Measurements from ENCODE around the gene ZNF407. TPM values are rescaled to one million over a fixed set of nuclear protein-coding genes. Genes with fewer than 3 reads are reported as not detected.

The ZNF407 gene
- polyA plus RNA-seq, 3 donors: 2.2 to 3.0 (median 2.4) TPM

DNA sequence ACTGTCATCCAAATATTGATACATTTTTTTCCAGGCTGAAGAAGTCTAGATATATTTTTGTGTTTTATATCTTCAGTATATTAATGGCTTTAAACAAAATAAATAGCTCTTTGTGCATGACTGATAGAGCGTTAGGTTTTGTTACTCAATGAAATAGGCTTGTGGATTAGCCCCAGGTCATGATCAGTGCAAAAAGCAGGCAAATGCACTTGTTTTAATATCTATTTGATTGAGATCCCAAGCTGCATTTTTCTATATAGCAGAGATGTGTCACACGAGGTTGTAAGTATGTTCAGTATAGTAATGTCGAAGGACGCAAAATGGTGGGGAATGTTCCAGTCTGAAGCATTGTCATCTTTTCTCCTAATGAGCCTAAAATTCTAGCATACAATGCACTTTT is 198.5 kb downstream of the ZNF407 start:
- 91 to 93% (median 93%) methylated on average over 4 of the region's 4 CpGs for WGBS, 3 donors

DNA sequence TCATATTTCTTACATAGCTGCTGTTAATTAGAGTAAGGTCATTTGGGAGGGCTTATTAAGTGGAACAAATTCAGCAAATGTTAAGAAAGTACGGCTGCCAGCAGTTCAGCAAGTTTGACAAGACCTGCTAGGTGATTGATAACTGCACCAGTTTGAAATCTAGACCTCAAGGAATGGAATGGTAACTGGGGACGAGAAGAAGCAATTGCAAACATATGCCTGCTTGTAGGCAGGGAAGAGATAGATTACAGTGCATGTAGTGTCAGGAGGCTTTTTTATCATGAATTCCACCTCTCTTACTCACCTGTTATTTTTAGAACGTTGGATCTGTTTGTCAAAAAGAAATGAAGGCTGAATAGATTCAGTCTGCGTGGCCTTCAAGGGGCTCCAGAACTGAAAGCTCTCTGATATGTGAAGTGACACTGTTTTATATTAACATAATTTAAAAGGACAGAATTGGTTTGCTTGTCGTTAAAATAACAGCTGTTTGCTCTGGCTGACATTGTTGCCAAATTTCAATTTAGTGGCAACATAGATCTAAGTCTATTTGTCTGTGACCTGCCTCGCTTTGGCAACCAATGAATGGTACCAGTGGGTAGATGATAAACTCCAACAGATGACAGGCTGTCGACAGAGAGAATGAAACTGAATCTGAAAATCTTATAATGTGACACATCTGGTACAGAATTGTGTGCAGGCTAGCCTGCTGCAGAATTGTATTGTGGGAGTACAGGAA is 199.3 kb downstream of the ZNF407 start:
- H3K27ac ChIP-seq (ENCODE audit: low read depth, low read length): no peak overlapping the region
- WGBS, 3 donors: 25 to 63% (median 59%) methylated on average over 7 of the region's 7 CpGs

More for the DNA sequence above, 198.5 kb downstream of the ZNF407 start:
- no peak overlapping the region for H3K27ac ChIP-seq (ENCODE audit: low read depth, low read length)

DNA sequence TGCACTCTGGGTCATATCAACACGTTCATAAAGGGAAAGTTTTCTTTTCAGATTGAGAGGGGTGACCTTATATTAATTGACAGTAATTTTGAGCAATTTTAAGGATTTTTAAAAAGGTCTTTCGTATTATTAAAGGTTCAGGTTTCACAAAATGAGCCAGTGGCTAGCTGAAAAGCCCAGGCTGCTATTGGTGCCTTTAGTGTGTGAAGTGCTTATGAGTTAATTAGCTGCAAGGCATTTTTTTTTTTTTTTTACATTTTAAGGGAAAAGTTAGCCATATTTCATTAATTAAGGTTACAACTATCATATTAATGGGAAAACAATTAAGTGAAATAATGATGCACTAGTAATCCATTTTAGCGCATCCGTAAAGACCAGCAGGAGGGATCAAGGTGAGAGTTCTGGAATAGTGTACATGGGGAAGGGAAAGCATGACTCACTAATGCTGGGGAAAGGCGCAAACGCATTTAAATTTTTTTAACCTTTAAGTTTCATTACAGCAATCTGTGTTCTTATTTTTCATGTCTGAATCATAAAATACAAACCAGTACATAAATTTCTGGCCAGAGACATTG is 200.0 kb downstream of the ZNF407 start:
- no peak overlapping the region for H3K27ac ChIP-seq (ENCODE audit: low read depth, low read length)
- WGBS, 3 donors: 76 to 83% (median 83%) methylated on average over 6 of the region's 6 CpGs

DNA sequence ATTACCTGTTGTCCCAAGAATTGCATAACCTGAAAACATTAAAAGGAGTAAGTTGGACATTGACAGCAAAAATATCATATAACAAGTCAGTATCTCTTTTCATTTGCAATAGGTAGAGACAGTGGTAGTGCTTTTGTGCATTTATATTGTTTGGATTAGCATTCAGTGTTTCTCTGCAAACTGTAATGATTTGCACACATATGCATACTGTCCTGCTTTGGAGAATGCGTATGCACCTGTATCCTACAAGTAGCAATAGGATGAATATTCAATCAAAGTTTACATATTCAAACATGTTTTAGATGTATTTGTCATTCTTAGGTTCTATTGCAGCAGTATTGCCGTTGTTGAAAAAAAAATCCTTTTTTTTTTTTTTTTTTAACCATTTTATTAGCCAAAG is 201.9 kb downstream of the ZNF407 start:
- 98 to 100% (median 99%) methylated on average over 2 of the region's 2 CpGs for WGBS, 3 donors
- H3K27ac ChIP-seq (ENCODE audit: low read depth, low read length): no peak overlapping the region

DNA sequence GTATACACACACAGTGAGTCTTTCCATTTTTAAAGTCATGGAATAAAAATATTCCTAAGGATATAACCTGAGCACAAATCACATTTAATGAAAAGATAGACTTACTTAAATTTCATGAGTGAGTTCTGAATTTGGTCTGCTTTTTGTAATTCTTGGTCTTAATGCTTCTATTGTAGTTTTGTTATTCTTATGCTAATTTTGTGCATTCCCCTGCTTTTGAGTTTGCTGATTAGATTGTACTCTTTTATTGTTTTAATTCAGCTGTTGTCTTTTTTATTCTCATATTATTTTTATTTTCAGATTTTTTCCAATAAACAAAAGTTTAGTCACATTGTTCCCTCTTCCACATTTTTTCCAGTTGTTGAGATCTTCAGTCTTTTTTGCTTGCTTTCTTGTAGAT is 202.4 kb downstream of the ZNF407 start:
- no peak overlapping the region for H3K27ac ChIP-seq (ENCODE audit: low read depth, low read length)

DNA sequence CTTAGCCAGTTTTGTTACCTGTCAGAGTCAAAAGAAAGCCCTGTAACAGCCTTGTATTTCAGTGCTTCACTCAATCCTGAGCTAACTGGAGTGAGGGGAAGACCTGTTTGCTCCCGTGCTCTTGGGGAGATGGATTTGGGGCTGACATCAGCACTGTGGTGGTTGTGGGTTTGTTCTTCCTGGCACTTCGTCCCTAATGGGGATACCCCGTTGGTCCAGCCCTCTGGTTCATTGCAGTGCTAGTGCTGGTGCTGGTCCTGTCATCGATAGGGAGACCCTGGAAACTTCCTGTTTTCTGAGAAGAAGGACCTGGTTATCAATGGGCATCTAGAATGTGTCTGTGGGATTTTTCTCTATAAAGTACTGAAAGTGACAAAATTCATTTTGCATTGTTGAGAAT is 205.4 kb downstream of the ZNF407 start:
- no peak overlapping the region for H3K27ac ChIP-seq (ENCODE audit: low read depth, low read length)
- 80 to 85% (median 82%) methylated on average over 4 of the region's 4 CpGs for WGBS, 3 donors

DNA sequence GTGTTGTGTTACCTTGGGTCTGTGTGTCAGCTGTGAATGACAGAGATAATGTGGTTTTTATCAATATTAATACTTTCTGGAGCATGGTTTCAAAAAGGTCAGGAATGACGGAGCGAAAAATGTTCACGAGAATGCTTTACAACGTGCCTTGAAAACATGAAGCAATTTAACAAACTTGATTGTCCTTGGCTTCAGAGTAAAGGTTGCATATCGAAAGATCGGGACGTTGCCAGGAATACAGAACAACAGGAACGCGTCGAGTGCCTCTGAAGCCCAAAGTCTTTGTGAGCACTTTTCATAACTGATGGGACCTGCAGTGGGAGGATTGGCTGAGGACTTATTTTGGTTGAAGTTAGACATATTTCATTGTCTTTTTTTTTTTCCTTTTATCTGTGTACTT is 206.1 kb downstream of the ZNF407 start:
- H3K27ac ChIP-seq (ENCODE audit: low read depth, low read length): no peak overlapping the region
- 21 to 62% (median 57%) methylated on average over 10 of the region's 10 CpGs for WGBS, 3 donors

DNA sequence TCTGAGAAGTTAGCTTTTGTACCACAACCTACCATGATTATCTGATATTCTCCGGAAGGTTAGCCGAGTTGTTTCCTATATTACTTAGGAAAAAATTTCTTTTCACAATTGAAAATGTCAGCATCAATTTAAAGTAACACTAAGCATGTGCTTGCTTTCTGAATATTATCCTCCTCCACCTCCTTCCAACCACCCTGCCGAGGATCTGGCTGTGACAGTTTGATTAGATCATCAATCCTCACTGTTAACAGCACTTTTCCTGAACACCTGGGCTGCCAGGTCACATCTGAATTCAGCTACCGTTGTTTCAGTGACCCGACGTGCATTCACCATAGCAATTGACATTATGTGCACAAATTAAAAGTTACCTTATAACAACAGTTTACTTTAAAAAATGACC is 207.0 kb downstream of the ZNF407 start:
- WGBS, 3 donors: 64 to 73% (median 69%) methylated on average over 6 of the region's 6 CpGs
- H3K27ac ChIP-seq (ENCODE audit: low read depth, low read length): no peak overlapping the region

DNA sequence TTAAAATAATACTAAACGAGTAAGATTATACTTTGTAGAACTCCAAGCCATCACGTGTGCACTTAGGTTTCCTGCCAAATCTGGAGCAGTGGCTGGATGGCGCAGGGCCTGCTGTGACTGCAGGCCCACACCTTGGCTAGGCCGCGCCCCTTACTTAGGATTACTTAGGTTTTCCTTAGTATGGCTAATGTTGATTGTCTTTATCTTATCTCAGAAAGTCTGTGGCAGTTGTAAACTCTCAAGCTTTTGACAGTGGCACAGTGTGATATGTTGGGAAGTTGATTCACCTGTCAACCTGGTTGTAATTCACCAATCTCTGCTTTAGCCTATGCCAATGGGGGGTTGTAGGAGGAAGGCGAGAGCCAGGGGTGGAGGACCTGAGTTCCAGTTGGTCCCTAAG is 208.4 kb downstream of the ZNF407 start:
- 75 to 95% (median 84%) methylated on average over 6 of the region's 6 CpGs for WGBS, 3 donors
- no peak overlapping the region for H3K27ac ChIP-seq (ENCODE audit: low read depth, low read length)

DNA sequence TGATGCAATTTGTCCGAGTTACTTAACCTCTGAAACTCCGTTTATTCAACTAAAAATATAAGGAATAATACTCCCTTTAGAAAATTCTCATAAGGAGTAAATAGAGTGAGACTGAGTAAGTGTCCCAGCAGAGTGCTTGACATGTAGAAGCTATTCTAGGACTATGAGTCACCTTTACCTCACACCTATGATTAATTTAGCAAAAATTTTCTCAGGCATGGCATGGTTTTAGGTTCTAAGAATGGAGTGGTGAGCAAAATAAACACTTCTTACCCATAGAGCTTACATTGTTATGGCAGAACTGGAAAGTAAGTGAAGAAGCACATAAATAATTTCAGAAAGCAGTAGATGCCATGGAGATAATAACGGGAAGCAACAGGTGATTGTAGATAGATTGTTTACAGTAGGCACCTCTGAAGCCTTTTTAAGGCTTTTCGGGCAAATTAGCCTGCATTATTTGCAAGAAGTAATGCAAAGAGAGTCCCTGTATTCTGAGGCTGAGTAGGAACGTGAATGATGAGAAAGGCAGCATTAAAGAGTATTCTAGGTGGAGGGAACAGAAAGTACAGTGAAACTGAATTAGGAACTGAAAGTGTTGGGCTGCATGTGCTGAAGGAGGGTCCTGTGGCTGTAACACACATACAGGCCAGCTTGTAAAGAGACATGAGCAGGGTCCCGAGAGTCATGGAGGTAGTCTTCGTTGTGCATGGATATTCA is 209.2 kb downstream of the ZNF407 start:
- WGBS, 3 donors: 87 to 93% (median 91%) methylated on average over 7 of the region's 7 CpGs
- no peak overlapping the region for H3K27ac ChIP-seq (ENCODE audit: low read depth, low read length)

DNA sequence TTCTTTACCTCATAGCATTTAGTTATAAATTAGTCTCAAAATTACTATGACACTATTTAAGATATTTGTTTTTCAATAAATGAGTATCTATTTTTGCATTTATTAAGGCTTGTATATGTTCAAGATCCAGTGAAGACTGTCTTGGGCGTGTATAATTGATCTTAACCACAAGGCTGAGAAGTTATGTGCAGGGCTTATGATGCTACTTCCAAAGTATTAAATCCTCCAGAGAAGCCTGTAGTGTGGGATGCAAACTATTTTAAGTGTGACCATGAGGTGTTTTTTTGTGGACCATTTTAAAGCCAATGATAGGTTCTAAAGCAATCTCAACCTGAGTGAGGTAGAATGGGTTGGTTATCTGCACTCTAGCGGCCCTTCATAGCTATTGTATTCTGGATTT is 219.9 kb downstream of the ZNF407 start:
- 91 to 99% (median 98%) methylated on average over 2 of the region's 2 CpGs for WGBS, 3 donors
- H3K27ac ChIP-seq (ENCODE audit: low read depth, low read length): no peak overlapping the region

DNA sequence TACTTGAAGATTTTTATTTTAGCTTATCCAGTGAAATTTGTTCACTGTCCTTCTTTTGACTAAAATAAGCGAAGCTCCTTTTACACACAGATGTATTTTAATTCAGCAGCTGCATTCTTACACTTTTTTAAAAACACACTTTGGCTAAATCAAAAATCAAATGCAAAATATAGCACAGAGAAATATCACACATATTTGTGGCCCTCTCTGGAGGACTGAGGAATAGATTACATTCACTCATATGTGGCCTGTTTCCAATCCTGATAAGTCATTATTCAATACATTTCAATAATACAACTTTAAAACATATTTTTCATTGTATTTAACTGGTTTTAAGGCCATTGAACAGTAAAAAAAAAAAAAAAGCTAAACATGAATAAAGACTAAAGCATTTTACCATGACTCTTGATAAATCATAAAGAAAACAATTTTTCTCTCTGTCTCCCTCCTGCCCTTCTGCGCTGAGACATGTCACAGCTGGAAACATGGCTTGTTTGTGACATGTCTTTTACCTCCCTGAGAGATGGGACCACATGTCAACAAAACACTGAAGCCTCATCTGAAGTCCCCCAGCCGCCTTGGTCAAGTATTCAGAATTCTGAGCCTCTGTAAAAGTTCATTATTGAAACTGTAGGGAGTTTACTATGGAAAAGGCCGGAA is 221.0 kb downstream of the ZNF407 start:
- WGBS, 3 donors: 96 to 98% (median 98%) methylated on average over 4 of the region's 4 CpGs
- H3K27ac ChIP-seq (ENCODE audit: low read depth, low read length): no peak overlapping the region

DNA sequence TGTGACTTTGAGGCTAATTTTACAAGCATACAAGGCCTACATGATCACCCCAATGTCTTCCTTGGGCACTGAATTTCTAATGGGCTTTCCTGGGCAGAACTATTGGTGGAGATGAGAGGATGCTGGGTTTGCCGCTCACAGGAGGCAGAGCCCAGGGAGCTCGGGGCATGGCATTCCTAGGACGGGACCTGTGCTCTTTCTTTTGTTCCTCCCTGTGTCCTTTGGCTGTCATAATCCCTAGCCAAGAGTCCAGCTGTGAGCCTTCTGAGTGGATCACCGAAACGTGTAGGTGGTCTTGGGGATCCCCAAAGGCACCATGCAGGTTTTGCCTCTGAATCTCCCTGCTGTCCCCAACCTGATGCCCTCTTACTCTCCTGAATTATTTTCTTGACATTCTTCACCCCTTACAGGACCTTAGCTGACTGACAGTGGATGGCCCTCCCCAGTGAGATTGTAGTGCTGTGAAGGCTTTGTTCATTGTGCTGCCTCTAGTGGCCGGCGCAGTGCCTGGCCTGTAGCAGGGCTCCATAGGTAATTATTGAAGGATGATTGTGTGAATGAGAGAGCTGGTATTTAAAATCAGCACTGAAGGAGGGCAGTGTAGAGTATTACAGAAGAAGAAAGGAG is 221.9 kb downstream of the ZNF407 start:
- no peak overlapping the region for H3K27ac ChIP-seq (ENCODE audit: low read depth, low read length)
- 89 to 94% (median 90%) methylated on average over 7 of the region's 7 CpGs for WGBS, 3 donors

DNA sequence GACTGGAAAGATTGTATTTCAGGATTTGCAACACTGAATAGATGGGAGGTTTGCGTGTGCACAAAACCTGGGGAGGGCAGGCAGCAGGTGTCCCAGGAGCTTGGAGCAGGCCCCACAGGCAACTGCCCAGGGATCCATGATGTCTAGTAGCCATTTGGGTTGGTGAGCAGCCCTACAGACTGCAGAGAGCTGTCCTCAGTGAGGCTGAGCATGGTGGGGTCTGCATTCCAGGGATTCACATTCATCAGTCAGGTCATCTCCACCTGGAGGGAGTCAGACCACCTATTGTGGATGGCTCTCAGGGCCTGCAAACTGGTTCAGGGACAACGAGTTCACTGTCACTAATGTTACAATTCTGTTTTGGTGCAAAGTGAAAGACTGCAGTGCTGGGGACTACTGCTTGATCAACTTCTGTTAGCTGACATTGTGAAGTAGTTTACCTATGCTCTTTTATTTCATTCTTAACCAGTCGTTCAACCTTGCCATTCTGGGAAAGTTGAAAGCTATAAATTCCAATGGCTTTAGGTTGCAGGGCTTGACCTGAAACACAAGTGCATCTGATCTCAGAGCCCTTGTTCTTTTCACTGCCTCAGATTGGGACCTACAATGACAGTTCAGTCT is 222.6 kb downstream of the ZNF407 start:
- 92 to 95% (median 93%) methylated on average over 3 of the region's 3 CpGs for WGBS, 3 donors

DNA sequence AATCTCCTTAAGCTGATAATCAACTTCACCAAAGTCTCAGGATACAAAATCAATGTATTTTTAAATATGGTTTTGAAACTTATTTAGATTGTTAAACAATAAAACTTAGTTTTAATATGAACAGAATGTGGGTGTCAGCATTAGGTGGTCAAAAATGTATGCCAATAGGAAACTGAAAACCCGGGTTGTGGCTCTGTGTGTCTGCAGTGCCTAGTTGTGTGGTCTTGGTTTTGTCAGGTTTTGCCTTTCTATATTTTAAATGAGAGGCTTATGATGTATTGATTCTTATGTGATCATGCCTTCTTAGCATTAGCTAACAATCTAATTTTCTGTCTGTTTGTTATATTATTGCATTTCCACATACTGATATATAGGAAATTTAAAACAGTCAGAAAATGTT is 227.8 kb downstream of the ZNF407 start:
- WGBS, 3 donors: 85 to 89% (median 87%) methylated on average over 1 of the region's 1 CpG
- no peak overlapping the region for H3K27ac ChIP-seq (ENCODE audit: low read depth, low read length)

More for the DNA sequence above, 222.6 kb downstream of the ZNF407 start:
- no peak overlapping the region for H3K27ac ChIP-seq (ENCODE audit: low read depth, low read length)

DNA sequence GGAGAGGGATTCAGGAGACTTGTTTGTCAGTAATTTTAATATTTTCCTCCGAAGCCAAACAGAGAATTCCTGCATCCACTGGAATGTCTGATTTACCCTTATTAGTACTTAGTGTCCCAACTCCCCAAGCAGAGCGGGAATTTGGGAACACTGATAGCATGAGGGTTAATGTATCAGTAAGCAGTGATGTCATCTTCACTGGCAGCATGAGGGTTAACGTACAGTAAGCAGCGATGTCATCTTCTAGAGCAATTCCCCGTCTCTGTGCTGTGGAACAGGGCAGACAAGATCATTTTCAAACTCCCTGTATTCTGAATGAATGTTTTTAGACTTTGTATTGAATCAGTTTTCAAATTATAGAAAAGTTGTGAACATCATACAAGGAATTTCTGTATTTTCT is 228.9 kb downstream of the ZNF407 start:
- H3K27ac ChIP-seq (ENCODE audit: low read depth, low read length): no peak overlapping the region
- WGBS, 3 donors: 76 to 83% (median 78%) methylated on average over 5 of the region's 5 CpGs

DNA sequence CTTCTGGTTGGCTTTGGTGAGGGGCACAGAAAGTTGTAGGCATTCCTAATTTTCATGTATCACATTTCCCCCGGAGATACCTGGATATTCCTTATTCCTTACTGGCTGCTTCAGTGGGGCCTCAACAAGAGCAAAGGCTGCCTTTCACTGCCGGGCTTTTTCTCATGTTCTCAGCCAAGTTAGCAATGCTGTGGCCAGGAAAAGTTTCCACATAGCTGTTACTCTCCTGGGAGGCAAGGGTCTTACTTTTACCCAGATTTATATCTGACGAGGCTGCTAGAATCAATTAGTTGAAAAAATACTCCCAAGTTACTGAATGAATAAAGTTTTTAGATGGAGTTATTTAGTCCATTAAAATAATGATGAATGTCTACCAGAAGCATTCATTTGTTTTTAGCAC is 230.5 kb downstream of the ZNF407 start:
- no peak overlapping the region for H3K27ac ChIP-seq (ENCODE audit: low read depth, low read length)
- WGBS, 3 donors: 57 to 80% (median 67%) methylated on average over 3 of the region's 3 CpGs

DNA sequence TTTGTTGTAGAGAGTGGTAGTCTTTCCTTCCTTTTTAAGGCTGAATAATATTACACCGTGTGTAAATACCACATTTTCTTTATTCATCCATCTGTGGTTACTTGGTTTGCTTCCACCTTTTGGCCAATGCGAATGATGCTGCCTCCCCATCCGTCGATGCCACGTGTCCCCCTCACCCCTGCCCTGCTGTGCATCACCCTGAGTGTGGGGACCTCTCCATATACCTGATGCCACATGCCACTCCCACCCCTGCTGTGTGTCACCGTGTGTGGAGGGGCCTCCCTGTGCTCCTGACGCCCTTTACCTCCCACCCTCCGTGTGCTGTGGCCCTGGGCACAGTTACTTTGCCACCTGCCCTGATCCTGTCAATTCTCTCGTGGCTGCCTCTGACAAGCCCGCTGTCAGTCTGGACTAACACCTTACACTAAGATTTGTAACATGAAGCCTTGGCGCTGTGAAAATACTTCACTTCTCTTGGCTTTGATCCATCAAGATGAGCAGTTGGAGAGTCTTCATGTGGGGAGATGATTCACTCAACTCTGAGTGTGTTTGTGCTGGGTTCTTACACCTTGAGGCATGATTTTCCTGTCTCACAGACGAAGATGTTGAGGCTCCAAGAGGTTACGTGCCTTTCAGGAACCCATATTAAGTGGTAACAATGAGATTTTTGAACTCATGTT is 234.0 kb downstream of the ZNF407 start:
- WGBS, 3 donors: 89 to 95% (median 91%) methylated on average over 13 of the region's 13 CpGs
- no peak overlapping the region for H3K27ac ChIP-seq (ENCODE audit: low read depth, low read length)
